Measurements from ENCODE around the gene CADM2. TPM values are rescaled to one million over a fixed set of nuclear protein-coding genes. Genes with fewer than 3 reads are reported as not detected.

CADM2 gene
- total RNA-seq, 1 donor from 2014 or later: 4.2 TPM

GRCh38 chr3:85740561-85740960 is 781.8 kb downstream of the CADM2 start:
- H3K27me3 ChIP-seq (ENCODE audit: control insufficient read depth in 3 of 3, insufficient read depth in 3 of 3, low read length in 3 of 3): no peaks in the 10 kb centered on the region
- H3K4me3 ChIP-seq (ENCODE audit: low read length in 3 of 3): no peak overlapping the region
- no peak overlapping the region for H3K27ac ChIP-seq (ENCODE audit: low read depth, low read length)
- H3K9me3 ChIP-seq (ENCODE audit: control insufficient read depth in 3 of 3, low read length in 3 of 3): no peaks in the 10 kb centered on the region
- H3K36me3 ChIP-seq (ENCODE audit: control insufficient read depth in 3 of 3, insufficient read depth in 3 of 3, low read length in 3 of 3): no peaks in the 10 kb centered on the region
- H3K4me1 ChIP-seq (ENCODE audit: control insufficient read depth in 3 of 3, insufficient read depth in 3 of 3, low read length in 3 of 3): no peaks in the 10 kb centered on the region
- H3K9ac ChIP-seq (ENCODE audit: low read depth in 1 of 3, low read length in 3 of 3): no peak overlapping the region

- Histone ChIP-seq H3K27ac (ENCODE audit: low read depth, low read length) (no peak overlapping the region), H3K4me3 (ENCODE audit: low read length in 3 of 3) (no peak overlapping the region), H3K9me3 (ENCODE audit: control insufficient read depth in 3 of 3, low read length in 3 of 3) (no peaks in the 10 kb centered on the region), H3K36me3 (ENCODE audit: control insufficient read depth in 3 of 3, insufficient read depth in 3 of 3, low read length in 3 of 3) (no peaks in the 10 kb centered on the region), H3K27me3 (ENCODE audit: control insufficient read depth in 3 of 3, insufficient read depth in 3 of 3, low read length in 3 of 3) (no peaks in the 10 kb centered on the region), H3K4me1 (ENCODE audit: control insufficient read depth in 3 of 3, insufficient read depth in 3 of 3, low read length in 3 of 3) (no peaks in the 10 kb centered on the region), H3K9ac (ENCODE audit: low read depth in 1 of 3, low read length in 3 of 3) (no peak overlapping the region)
Observed at GRCh38 chr3:85758442-85758841, 799.7 kb downstream of the CADM2 start.

GRCh38 chr3:85760342-85760741 is 801.6 kb downstream of the CADM2 start:
- no peaks in the 10 kb centered on the region for H3K27me3 ChIP-seq (ENCODE audit: control insufficient read depth in 3 of 3, insufficient read depth in 3 of 3, low read length in 3 of 3)
- H3K27ac ChIP-seq (ENCODE audit: low read depth, low read length): no peak overlapping the region
- no peaks in the 10 kb centered on the region for H3K9me3 ChIP-seq (ENCODE audit: control insufficient read depth in 3 of 3, low read length in 3 of 3)
- no peak overlapping the region for H3K4me3 ChIP-seq (ENCODE audit: low read length in 3 of 3)
- H3K9ac ChIP-seq (ENCODE audit: low read depth in 1 of 3, low read length in 3 of 3): no peak overlapping the region
- H3K4me1 ChIP-seq (ENCODE audit: control insufficient read depth in 3 of 3, insufficient read depth in 3 of 3, low read length in 3 of 3): no peaks in the 10 kb centered on the region
- no peaks in the 10 kb centered on the region for H3K36me3 ChIP-seq (ENCODE audit: control insufficient read depth in 3 of 3, insufficient read depth in 3 of 3, low read length in 3 of 3)

- no peak overlapping the region for H3K9ac ChIP-seq (ENCODE audit: low read depth in 1 of 3, low read length in 3 of 3)
- H3K36me3 ChIP-seq (ENCODE audit: control insufficient read depth in 3 of 3, insufficient read depth in 3 of 3, low read length in 3 of 3): no peaks in the 10 kb centered on the region
- no peaks in the 10 kb centered on the region for H3K4me1 ChIP-seq (ENCODE audit: control insufficient read depth in 3 of 3, insufficient read depth in 3 of 3, low read length in 3 of 3)
- no peak overlapping the region for H3K27ac ChIP-seq (ENCODE audit: low read depth, low read length)
- no peaks in the 10 kb centered on the region for H3K9me3 ChIP-seq (ENCODE audit: control insufficient read depth in 3 of 3, low read length in 3 of 3)
- no peak overlapping the region for H3K4me3 ChIP-seq (ENCODE audit: low read length in 3 of 3)
- H3K27me3 ChIP-seq (ENCODE audit: control insufficient read depth in 3 of 3, insufficient read depth in 3 of 3, low read length in 3 of 3): no peaks in the 10 kb centered on the region
Observed at GRCh38 chr3:85780806-85781205, 822.0 kb downstream of the CADM2 start.

GRCh38 chr3:85781806-85782205 is 823.0 kb downstream of the CADM2 start:
- H3K4me3 ChIP-seq (ENCODE audit: low read length in 3 of 3): no peak overlapping the region
- no peak overlapping the region for H3K27ac ChIP-seq (ENCODE audit: low read depth, low read length)
- H3K9me3 ChIP-seq (ENCODE audit: control insufficient read depth in 3 of 3, low read length in 3 of 3): no peaks in the 10 kb centered on the region
- H3K9ac ChIP-seq (ENCODE audit: low read depth in 1 of 3, low read length in 3 of 3): no peak overlapping the region
- H3K4me1 ChIP-seq (ENCODE audit: control insufficient read depth in 3 of 3, insufficient read depth in 3 of 3, low read length in 3 of 3): no peaks in the 10 kb centered on the region
- H3K36me3 ChIP-seq (ENCODE audit: control insufficient read depth in 3 of 3, insufficient read depth in 3 of 3, low read length in 3 of 3): no peaks in the 10 kb centered on the region
- no peaks in the 10 kb centered on the region for H3K27me3 ChIP-seq (ENCODE audit: control insufficient read depth in 3 of 3, insufficient read depth in 3 of 3, low read length in 3 of 3)

GRCh38 chr3:85783291-85783690 is 824.5 kb downstream of the CADM2 start:
- Histone ChIP-seq H3K9me3 (ENCODE audit: control insufficient read depth in 3 of 3, low read length in 3 of 3) (no peaks in the 10 kb centered on the region), H3K27ac (ENCODE audit: low read depth, low read length) (no peak overlapping the region), H3K4me3 (ENCODE audit: low read length in 3 of 3) (no peak overlapping the region), H3K4me1 (ENCODE audit: control insufficient read depth in 3 of 3, insufficient read depth in 3 of 3, low read length in 3 of 3) (no peaks in the 10 kb centered on the region), H3K9ac (ENCODE audit: low read depth in 1 of 3, low read length in 3 of 3) (no peak overlapping the region), H3K27me3 (ENCODE audit: control insufficient read depth in 3 of 3, insufficient read depth in 3 of 3, low read length in 3 of 3) (no peaks in the 10 kb centered on the region), H3K36me3 (ENCODE audit: control insufficient read depth in 3 of 3, insufficient read depth in 3 of 3, low read length in 3 of 3) (no peaks in the 10 kb centered on the region)

GRCh38 chr3:85785766-85786165 is 827.0 kb downstream of the CADM2 start:
- Histone ChIP-seq H3K4me3 (ENCODE audit: low read length in 3 of 3) (no peak overlapping the region), H3K4me1 (ENCODE audit: control insufficient read depth in 3 of 3, insufficient read depth in 3 of 3, low read length in 3 of 3) (no peaks in the 10 kb centered on the region), H3K27ac (ENCODE audit: low read depth, low read length) (no peak overlapping the region), H3K36me3 (ENCODE audit: control insufficient read depth in 3 of 3, insufficient read depth in 3 of 3, low read length in 3 of 3) (no peaks in the 10 kb centered on the region), H3K27me3 (ENCODE audit: control insufficient read depth in 3 of 3, insufficient read depth in 3 of 3, low read length in 3 of 3) (no peaks in the 10 kb centered on the region), H3K9ac (ENCODE audit: low read depth in 1 of 3, low read length in 3 of 3) (no peak overlapping the region), H3K9me3 (ENCODE audit: control insufficient read depth in 3 of 3, low read length in 3 of 3) (no peaks in the 10 kb centered on the region)

- H3K9me3 ChIP-seq (ENCODE audit: control insufficient read depth in 3 of 3, low read length in 3 of 3): no peaks in the 10 kb centered on the region
Observed at GRCh38 chr3:85790445-85791030, 831.7 kb downstream of the CADM2 start.

GRCh38 chr3:85796140-85796539 is 837.4 kb downstream of the CADM2 start:
- Histone ChIP-seq H3K27ac (ENCODE audit: low read depth, low read length) (no peak overlapping the region), H3K4me1 (ENCODE audit: control insufficient read depth in 3 of 3, insufficient read depth in 3 of 3, low read length in 3 of 3) (no peaks in the 10 kb centered on the region), H3K9ac (ENCODE audit: low read depth in 1 of 3, low read length in 3 of 3) (no peak overlapping the region), H3K4me3 (ENCODE audit: low read length in 3 of 3) (no peak overlapping the region), H3K27me3 (ENCODE audit: control insufficient read depth in 3 of 3, insufficient read depth in 3 of 3, low read length in 3 of 3) (no peaks in the 10 kb centered on the region), H3K9me3 (ENCODE audit: control insufficient read depth in 3 of 3, low read length in 3 of 3) (no peaks in the 10 kb centered on the region), H3K36me3 (ENCODE audit: control insufficient read depth in 3 of 3, insufficient read depth in 3 of 3, low read length in 3 of 3) (no peaks in the 10 kb centered on the region)

More at GRCh38 chr3:85790445-85791030, 831.7 kb downstream of the CADM2 start:
- Histone ChIP-seq H3K9ac (ENCODE audit: low read depth in 1 of 3, low read length in 3 of 3) (no peak overlapping the region), H3K27me3 (ENCODE audit: control insufficient read depth in 3 of 3, insufficient read depth in 3 of 3, low read length in 3 of 3) (no peaks in the 10 kb centered on the region), H3K4me1 (ENCODE audit: control insufficient read depth in 3 of 3, insufficient read depth in 3 of 3, low read length in 3 of 3) (no peaks in the 10 kb centered on the region), H3K27ac (ENCODE audit: low read depth, low read length) (no peak overlapping the region), H3K36me3 (ENCODE audit: control insufficient read depth in 3 of 3, insufficient read depth in 3 of 3, low read length in 3 of 3) (no peaks in the 10 kb centered on the region), H3K4me3 (ENCODE audit: low read length in 3 of 3) (no peak overlapping the region)

- Histone ChIP-seq H3K27me3 (ENCODE audit: control insufficient read depth in 3 of 3, insufficient read depth in 3 of 3, low read length in 3 of 3) (no peaks in the 10 kb centered on the region), H3K36me3 (ENCODE audit: control insufficient read depth in 3 of 3, insufficient read depth in 3 of 3, low read length in 3 of 3) (no peaks in the 10 kb centered on the region), H3K4me1 (ENCODE audit: control insufficient read depth in 3 of 3, insufficient read depth in 3 of 3, low read length in 3 of 3) (no peaks in the 10 kb centered on the region), H3K9me3 (ENCODE audit: control insufficient read depth in 3 of 3, low read length in 3 of 3) (no peaks in the 10 kb centered on the region), H3K27ac (ENCODE audit: low read depth, low read length) (no peak overlapping the region), H3K4me3 (ENCODE audit: low read length in 3 of 3) (no peak overlapping the region), H3K9ac (ENCODE audit: low read depth in 1 of 3, low read length in 3 of 3) (no peak overlapping the region)
Observed at GRCh38 chr3:85800676-85801075, 841.9 kb downstream of the CADM2 start.
